Heart left ventricle (tissue), 16 donors: Measurements from ENCODE around the gene EDA. TPM values are rescaled to one million over a fixed set of nuclear protein-coding genes. Genes with fewer than 3 reads are reported as not detected.

Experiments used
- ATAC-seq, 4 donors: fragments of 200-7000 bp; cut with Tn5 transposase; one replicate each; pipeline ENCODE4 v1.9.1; 2020 to 2022; ENCODE audit warnings: moderate library complexity in 4 of 4, mild to moderate bottlenecking in 3 of 4, moderate number of reproducible peaks in 1 of 4
- DNase-seq, 5 donors: peaks; one replicate each; pipeline ENCODE4 v3.0.0-alpha.2; 2020
- H3K27ac ChIP-seq, 12 donors: fragments of 200-600 bp; sonication (generic) in 4 of 12; one replicate each; pipeline versions ENCODE4 v1.5.0 to v1.8.0; 2016 to 2022; ENCODE audit warnings: mild to moderate bottlenecking in 2 of 12
- H3K27me3 ChIP-seq, 9 donors: fragments of 200-600 bp; sonication (generic) in 2 of 9; one replicate each; pipeline versions ENCODE4 v1.5.1 to v1.8.0; 2016 to 2022; ENCODE audit warnings: mild to moderate bottlenecking in 3 of 9
- H3K36me3 ChIP-seq, 9 donors: fragments of 200-600 bp; sonication (generic) in 2 of 9; one replicate each; pipeline versions ENCODE4 v1.5.0 to v1.8.0; 2018 to 2022; ENCODE audit warnings: mild to moderate bottlenecking in 2 of 9
- H3K4me1 ChIP-seq, 12 donors: fragments of 200-600 bp; sonication (generic) in 4 of 12; one replicate each; pipeline versions ENCODE4 v1.5.0 to v1.8.0; 2016 to 2022; ENCODE audit warnings: mild to moderate bottlenecking in 3 of 12
- H3K4me3 ChIP-seq, 12 donors: fragments of 200-600 bp; sonication (generic) in 4 of 12; one replicate each; pipeline versions ENCODE4 v1.5.0 to v1.8.0; 2017 to 2022; ENCODE audit warnings: mild to moderate bottlenecking in 9 of 12, moderate library complexity in 4 of 12
- H3K9me3 ChIP-seq, 12 donors: fragments of 200-600 bp; sonication (generic) in 4 of 12; one replicate each; pipeline versions ENCODE4 v1.5.0 to v1.8.0; 2016 to 2022; ENCODE audit warnings: mild to moderate bottlenecking in 1 of 12
- POLR2A ChIP-seq, 2 donors: fragments of 450-650 bp; IDR thresholded peaks; one replicate each; pipeline ENCODE4 v1.6.1; 2017; ENCODE audit warnings: antibody characterized with exemption in 2 of 2, mild to moderate bottlenecking in 2 of 2, moderate library complexity in 2 of 2
- WGBS, 4 donors: extraction: QIAGEN DNeasy Blood & Tissue Kit in 2 of 4; methylation state at CpG; one replicate each; pipeline versions ENCODE4 v1.1.5 to v1.1.7; 2013 to 2018; 5-methylcytosine and 5-hydroxymethylcytosine counted together
- intact Hi-C, 10 donors: fragments of 100-400 bp; cut with DNase I; formaldehyde crosslinking; loops; one replicate each; pipeline versions ENCODE4 v1.11.1 to v1.14.2; 2022
- polyA plus RNA-seq, 2 donors: library from polyadenylated mRNA; stranded (reverse); fragments of 200-250 nt; gene quantifications; one replicate each; pipeline ENCODE4 v1.2.3, GENCODE V29; 2013
- total RNA-seq, 9 donors: library from RNA; depleted of rRNA in 2 of 9; stranded (reverse); fragments of >200 nt in 2 of 9; fragmentation: NEBNext Ultra II Directional in 3 of 9; extraction: Animal tissue kit (Norgen Biotek cat#: 25700) in 3 of 9; gene quantifications; one replicate each; pipeline versions ENCODE4 v1.1.0 to v1.2.4, GENCODE V29; 2016 to 2023
- TF ChIP-seq, protein P1 (sequence below), 12 donors: fragments of 200-600 bp; sonication (generic) in 4 of 12; IDR thresholded peaks; one replicate each; pipeline versions ENCODE4 v1.5.0 to v1.8.0; 2018 to 2022; ENCODE audit warnings: antibody characterized with exemption in 12 of 12, mild to moderate bottlenecking in 5 of 12
- donor health status: ischemic (EF 13 %, LVEDD 7.1; RV severe dilation, severe dysfunction).
- donor health status: healthy with polysubstance abuse.
- donor health status: DM: no; HTN: yes; CAD: no.
- donor health status: DM: no; HTN: no; CAD: no.
- donor health status: ischemic (EF 25% LVEDD 6.9; RV normal size, moderate dysfunction).
- donor health status: ischemic (EF 25% LVEDD 5.7; RV mildly dilated, moderate dysfunction).
- donor health status: healthy.
- donor health status: DM: yes; HTN: yes; CAD: no.
- donor health status: ischemic (EF 35%, LVEDD 5.7; RV mildly dilated, moderate dysfunction).
- donor health status: nonischemic (EF 11% LVEDD 7.7; RV severe dilation, severe dysfunction).
- donor health status: DM: yes; HTN: yes; CAD: no.
- donor health status: PGD.
- donor health status: ischemic (EF 29% LVEDD 5.4; RV normal size, mild dysfunction).
- donor health status: nonischemic (EF 23%, LVEDD 6.1; RV moderate dilation, normal function).

EDA gene
- total and polyA plus RNA-seq, 11 donors, result 2.1 to 13.6 (median 6.3) TPM

DNA sequence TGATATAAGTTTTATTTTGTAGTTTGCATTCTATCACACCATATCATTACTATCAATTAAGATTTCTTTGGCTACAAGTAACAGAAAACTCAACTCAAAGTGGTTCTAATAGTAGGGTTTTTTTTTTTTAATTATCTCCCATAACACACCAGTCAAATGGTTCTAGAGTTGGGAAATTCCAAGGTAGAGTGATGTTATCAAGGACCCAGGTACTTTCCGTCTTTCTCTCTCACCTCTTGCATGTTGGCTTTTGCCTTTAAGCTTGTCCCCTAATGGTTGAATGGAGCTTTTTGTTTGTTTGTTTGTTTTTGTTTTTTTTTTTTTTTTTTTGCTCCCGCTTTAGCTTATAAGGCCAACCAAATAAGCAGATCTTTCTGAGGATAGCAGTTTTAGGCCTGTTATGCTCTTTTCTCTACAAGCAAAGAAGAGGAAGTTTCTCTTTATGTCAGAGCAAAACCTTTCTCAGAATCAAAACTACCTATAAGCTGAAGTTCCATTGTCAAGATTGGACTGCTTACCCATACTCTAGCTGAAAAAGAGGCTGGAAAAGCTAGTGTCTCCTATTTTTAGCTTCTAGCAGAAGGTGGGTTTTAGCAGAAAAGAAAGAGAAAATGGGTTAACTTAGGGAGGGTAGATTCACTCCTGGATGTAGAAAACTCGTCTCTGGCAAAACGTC is 177.5 kb downstream of the EDA start:
- ATAC-seq, result no peak
- Histone ChIP-seq H3K9me3 (peaks cover 0 to 6% (median 0%) of the 10 kb centered on the region in 12 donors), H3K27ac (no peak overlapping the region), H3K27me3 (peaks cover 0 to 4% (median 0%) of the 10 kb centered on the region in 9 donors), H3K36me3 (no peaks in the 10 kb centered on the region), H3K4me1 (no peaks in the 10 kb centered on the region), H3K4me3 (no peak overlapping the region)
- DNase-seq, result no peak
- TF ChIP-seq, protein P1, sequence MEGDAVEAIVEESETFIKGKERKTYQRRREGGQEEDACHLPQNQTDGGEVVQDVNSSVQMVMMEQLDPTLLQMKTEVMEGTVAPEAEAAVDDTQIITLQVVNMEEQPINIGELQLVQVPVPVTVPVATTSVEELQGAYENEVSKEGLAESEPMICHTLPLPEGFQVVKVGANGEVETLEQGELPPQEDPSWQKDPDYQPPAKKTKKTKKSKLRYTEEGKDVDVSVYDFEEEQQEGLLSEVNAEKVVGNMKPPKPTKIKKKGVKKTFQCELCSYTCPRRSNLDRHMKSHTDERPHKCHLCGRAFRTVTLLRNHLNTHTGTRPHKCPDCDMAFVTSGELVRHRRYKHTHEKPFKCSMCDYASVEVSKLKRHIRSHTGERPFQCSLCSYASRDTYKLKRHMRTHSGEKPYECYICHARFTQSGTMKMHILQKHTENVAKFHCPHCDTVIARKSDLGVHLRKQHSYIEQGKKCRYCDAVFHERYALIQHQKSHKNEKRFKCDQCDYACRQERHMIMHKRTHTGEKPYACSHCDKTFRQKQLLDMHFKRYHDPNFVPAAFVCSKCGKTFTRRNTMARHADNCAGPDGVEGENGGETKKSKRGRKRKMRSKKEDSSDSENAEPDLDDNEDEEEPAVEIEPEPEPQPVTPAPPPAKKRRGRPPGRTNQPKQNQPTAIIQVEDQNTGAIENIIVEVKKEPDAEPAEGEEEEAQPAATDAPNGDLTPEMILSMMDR (IDR thresholded peaks at IDR 0.05), result no peak
- no peak for TF ChIP-seq POLR2A (IDR thresholded peaks at IDR 0.05)
- intact Hi-C loops, result no loop called here
- 63 to 77% (median 68%) methylated on average over 4 of the region's 4 CpGs for WGBS, 4 donors

DNA sequence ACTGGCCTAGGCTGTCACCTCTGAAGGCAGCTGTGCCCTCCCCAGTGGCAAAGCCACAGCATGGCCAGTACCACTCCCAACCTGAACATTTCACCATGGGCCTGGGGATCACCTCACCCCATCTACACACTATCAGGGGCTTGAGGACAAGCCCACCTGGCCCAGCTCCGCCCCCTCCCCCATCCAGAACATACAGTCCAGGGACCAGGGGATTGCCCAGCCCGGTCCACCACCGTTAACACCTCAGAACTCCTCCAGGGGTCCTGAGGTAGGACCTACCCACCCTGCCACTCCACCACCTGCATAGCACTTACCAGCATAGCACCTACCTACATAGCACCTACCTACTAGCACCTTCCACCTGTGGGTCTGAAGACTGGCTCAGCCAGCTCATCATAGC is 179.8 kb downstream of the EDA start:
- ATAC-seq (no peak), DNase-seq (no peak)
- no peak for TF ChIP-seq POLR2A (IDR thresholded peaks at IDR 0.05)
- TF ChIP-seq, protein P1 (IDR thresholded peaks at IDR 0.05), result no peak
- intact Hi-C loops, result no loop called here
- Histone ChIP-seq H3K4me3 (no peak overlapping the region), H3K4me1 (no peaks in the 10 kb centered on the region), H3K9me3 (peaks cover 0 to 6% (median 0%) of the 10 kb centered on the region in 12 donors), H3K27me3 (peaks cover 0 to 4% (median 0%) of the 10 kb centered on the region in 9 donors), H3K27ac (no peak overlapping the region), H3K36me3 (no peaks in the 10 kb centered on the region)
- 75 to 100% (median 89%) methylated on average over 3 of the region's 3 CpGs for WGBS, 4 donors

DNA sequence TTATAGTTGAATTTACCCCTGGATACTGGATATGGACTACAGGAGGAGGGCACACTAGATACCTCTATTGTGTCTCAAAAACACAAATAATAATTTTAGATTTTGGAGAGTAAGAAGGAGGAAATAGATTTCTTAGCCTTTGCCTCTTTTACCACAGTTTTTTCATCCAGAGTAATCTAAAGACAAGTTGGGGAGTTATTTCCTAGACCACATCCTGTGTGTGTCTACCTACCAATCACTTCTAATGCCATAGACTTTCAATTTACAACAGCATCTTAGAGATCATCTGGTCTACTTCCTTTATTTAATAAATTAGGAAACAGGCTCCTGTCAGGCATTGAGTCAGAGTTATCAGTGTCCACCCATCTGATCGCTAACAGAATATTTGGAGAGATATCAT is 191.5 kb downstream of the EDA start:
- TF ChIP-seq, protein P1 (IDR thresholded peaks at IDR 0.05), result no peak
- no peak for TF ChIP-seq POLR2A (IDR thresholded peaks at IDR 0.05)
- Histone ChIP-seq H3K9me3 (peaks cover 0 to 8% (median 0%) of the 10 kb centered on the region in 12 donors), H3K4me1 (no peaks in the 10 kb centered on the region), H3K4me3 (no peak overlapping the region), H3K27ac (no peak overlapping the region), H3K36me3 (no peaks in the 10 kb centered on the region), H3K27me3 (no peaks in the 10 kb centered on the region)
- intact Hi-C loops, result no loop called here
- DNase-seq, result no peak
- ATAC-seq, result no peak
- WGBS, 4 donors, result 65 to 83% (median 75%) methylated on average over 1 of the region's 1 CpG

DNA sequence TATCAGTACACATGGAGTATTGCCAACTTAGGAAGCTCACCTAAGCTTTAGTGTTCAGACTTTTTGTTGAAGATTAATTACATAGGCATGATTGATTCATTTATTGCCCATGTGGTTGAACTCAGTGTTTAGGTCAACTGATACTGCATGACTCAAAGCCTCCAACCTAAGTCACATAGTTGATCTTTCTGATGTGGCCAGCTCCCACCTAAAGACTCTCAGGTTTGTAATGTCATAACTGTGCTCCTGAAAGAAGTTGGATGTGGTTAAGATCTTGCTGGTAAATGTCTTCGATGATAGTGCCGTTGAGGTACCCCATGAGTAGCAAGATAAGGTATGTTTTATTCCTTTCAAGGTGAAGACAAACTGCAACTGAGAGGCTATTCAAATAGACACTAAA is 192.5 kb downstream of the EDA start:
- TF ChIP-seq POLR2A (IDR thresholded peaks at IDR 0.05), result no peak
- TF ChIP-seq, protein P1 (IDR thresholded peaks at IDR 0.05), result no peak
- 90 to 94% (median 92%) methylated on average over 2 of the region's 2 CpGs for whole genome bisulfite sequencing, 4 donors
- Histone ChIP-seq H3K27ac (no peak overlapping the region), H3K27me3 (no peaks in the 10 kb centered on the region), H3K9me3 (peaks cover 0 to 8% (median 0%) of the 10 kb centered on the region in 12 donors), H3K36me3 (no peaks in the 10 kb centered on the region), H3K4me3 (no peak overlapping the region), H3K4me1 (no peaks in the 10 kb centered on the region)
- intact Hi-C loops, result no loop called here
- DNase-seq (no peak), ATAC-seq (no peak)
